Sigmoid colon (tissue), 3 donors: ENCODE results near the gene SALL2.

ENCODE experiments used
- POLR2A ChIP-seq, 2 donors: fragments of 450-650 bp; IDR thresholded peaks; one replicate each; pipeline ENCODE4 v1.6.1; 2016; ENCODE audit warnings: antibody characterized with exemption in 2 of 2, mild to moderate bottlenecking in 2 of 2, moderate library complexity in 2 of 2
- TF ChIP-seq, protein P1 (sequence below), 4 experiments: fragments of 450-650 bp in 3 of 4; fragments of 200-600 bp in 1 of 4; IDR thresholded peaks; one replicate each; pipeline ENCODE4 v1.5.1; 2016 to 2019; ENCODE audit warnings: antibody characterized with exemption in 4 of 4, mild to moderate bottlenecking in 3 of 4, moderate library complexity in 2 of 4

DNA sequence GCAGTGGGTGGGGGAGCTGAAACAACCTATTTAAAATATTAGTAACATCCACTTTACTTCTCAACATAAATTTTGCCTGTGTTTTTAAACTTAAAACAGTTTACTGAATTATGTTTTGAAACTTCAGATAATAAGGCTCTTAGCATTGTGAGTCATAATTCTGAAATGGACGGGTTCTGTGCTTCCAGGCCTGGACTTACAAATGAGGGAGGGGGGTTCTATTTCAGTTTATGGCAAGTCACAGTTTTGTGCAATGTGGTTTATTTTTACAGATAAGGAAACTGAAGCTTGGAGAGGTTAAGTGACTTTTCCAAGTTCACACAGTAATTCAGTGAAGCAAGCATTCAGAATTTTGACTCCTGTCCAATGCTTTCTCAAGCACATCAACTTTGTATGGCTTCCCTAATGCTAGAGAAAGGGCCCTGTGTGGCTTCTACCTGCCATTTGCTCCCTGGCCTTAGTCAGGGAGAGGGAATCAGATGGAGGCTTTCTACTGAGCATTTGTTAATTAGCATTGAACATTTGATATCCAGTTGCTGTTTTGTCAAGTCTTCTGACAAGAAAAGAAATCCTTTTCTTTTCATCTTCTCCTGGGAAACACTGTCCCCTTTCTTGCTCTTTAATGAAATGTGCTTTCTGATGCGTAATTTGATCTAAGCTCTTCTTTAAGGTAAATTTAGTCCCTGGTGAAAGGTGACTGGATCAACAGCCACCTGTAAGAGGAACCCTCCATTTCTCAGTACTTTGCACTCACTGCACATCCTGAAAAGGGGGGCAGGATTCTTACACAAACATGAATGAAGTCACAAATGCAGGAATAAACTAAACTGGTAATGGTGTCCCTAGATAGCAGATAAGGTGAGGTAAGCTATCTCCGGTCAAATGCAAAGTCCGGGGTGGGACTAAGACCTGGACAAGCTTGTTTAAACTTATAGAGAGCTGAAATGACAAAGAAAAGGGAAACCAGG lies 2.5 kb upstream of the SALL2 start:
- TF ChIP-seq, protein P1, sequence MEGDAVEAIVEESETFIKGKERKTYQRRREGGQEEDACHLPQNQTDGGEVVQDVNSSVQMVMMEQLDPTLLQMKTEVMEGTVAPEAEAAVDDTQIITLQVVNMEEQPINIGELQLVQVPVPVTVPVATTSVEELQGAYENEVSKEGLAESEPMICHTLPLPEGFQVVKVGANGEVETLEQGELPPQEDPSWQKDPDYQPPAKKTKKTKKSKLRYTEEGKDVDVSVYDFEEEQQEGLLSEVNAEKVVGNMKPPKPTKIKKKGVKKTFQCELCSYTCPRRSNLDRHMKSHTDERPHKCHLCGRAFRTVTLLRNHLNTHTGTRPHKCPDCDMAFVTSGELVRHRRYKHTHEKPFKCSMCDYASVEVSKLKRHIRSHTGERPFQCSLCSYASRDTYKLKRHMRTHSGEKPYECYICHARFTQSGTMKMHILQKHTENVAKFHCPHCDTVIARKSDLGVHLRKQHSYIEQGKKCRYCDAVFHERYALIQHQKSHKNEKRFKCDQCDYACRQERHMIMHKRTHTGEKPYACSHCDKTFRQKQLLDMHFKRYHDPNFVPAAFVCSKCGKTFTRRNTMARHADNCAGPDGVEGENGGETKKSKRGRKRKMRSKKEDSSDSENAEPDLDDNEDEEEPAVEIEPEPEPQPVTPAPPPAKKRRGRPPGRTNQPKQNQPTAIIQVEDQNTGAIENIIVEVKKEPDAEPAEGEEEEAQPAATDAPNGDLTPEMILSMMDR (IDR thresholded peaks at IDR 0.05): no peak
- no peak for TF ChIP-seq POLR2A (IDR thresholded peaks at IDR 0.05)
